K562 (cell line): ENCODE measurements around the gene POU2F1. TPM values are rescaled to one million over a fixed set of nuclear protein-coding genes. Genes with fewer than 3 reads are reported as not detected.

Experiments
- ATAC-seq: fragments of 200-7000 bp; cut with Tn5 transposase; 3 replicates; pipeline ENCODE4 v1.9.1; 2020; ENCODE audit warnings: moderate library complexity
- BruUV-seq: library from RNA; stranded (reverse); fragments of 400-500 nt; replicated peaks from 2 replicates; lab custom pipeline; 2021; lab: Mats Ljungman, UMichigan
- CTCF ChIA-PET: fragments of 300-600 bp; formaldehyde crosslinking; extraction: SDS; loops from one replicate; lab custom pipeline; 2021; ENCODE audit warnings: low intra/inter-chr PET ratio; lab: Yijun Ruan, JAX
- POLR2A ChIA-PET: fragments of 300-600, 350-650 bp; sonication (Branson Sonifier 250); formaldehyde crosslinking; extraction: SDS; loops from one replicate; lab custom pipeline; 2021; ENCODE audit warnings: antibody characterized with exemption, inconsistent platforms; lab: Yijun Ruan, JAX
- DNase-seq, 4 experiments: peaks; one replicate each; pipeline versions ENCODE4 v3.0.0 to v3.0.0-alpha.2; 2011 to 2018; ENCODE audit warnings: low spot score in 3 of 4, mixed read lengths in 3 of 4; ENCODE audit errors: extremely low read depth in 1 of 4
- FAIRE-seq: peaks from 2 replicates; lab custom pipeline; 2011; peaks lifted over from hg19 to GRCh38; lab: Jason Lieb, UNC
- H2AFZ ChIP-seq: 2 replicates; pipeline ENCODE4 v1.6.0; 2011; ENCODE audit warnings: low read depth, low read length, control low read depth, inconsistent platforms
- H3K27ac ChIP-seq: fragments of 200-600 bp; 3 replicates; pipeline ENCODE4 v1.8.0; 2011; ENCODE audit warnings: low read depth, mild to moderate bottlenecking, control low read depth, inconsistent platforms, low read length, moderate library complexity, mixed read lengths; ENCODE audit errors: extremely low read depth
- H3K27me3 ChIP-seq, 2 experiments: fragments of 300-600 bp in 1 of 2; 2 replicates in 1 of 2; 3 replicates in 1 of 2; pipeline versions ENCODE4 v1.6.0 to v1.8.0; 2011; ENCODE audit warnings: inconsistent platforms in 2 of 2, low read length in 2 of 2, mild to moderate bottlenecking in 1 of 2, mixed read lengths in 1 of 2, moderate library complexity in 1 of 2; ENCODE audit not compliant: control insufficient read depth in 2 of 2, insufficient read depth in 2 of 2
- H3K36me3 ChIP-seq: fragments of 300-600 bp; 3 replicates; pipeline ENCODE4 v1.8.0; 2011; ENCODE audit warnings: mild to moderate bottlenecking, low read length, inconsistent platforms; ENCODE audit not compliant: control insufficient read depth, insufficient read depth
- H3K4me1 ChIP-seq, 2 experiments: fragments of 200-600 bp in 1 of 2; replicated peaks in 1 of 2; 2 replicates in 1 of 2; 3 replicates in 1 of 2; pipeline versions ENCODE4 v1.5.1 to v1.8.0; 2011; ENCODE audit warnings: inconsistent platforms in 2 of 2, low read length in 2 of 2, mild to moderate bottlenecking in 1 of 2, mixed read lengths in 1 of 2, moderate library complexity in 1 of 2; ENCODE audit not compliant: control insufficient read depth in 2 of 2, insufficient read depth in 2 of 2
- H3K4me2 ChIP-seq: 2 replicates; pipeline ENCODE4 v1.6.1; 2011; ENCODE audit warnings: low read length, control low read depth, inconsistent platforms, mixed read lengths; ENCODE audit not compliant: insufficient read depth
- H3K4me3 ChIP-seq: fragments of 200-600 bp; sonication (generic), shearing (Covaris generic); 2 replicates; pipeline ENCODE4 v1.5.1; 2016; ENCODE audit warnings: control low read depth, inconsistent platforms
- H3K79me2 ChIP-seq: fragments of 200-600 bp; 3 replicates; pipeline ENCODE4 v1.8.0; 2011; ENCODE audit warnings: low read length, inconsistent platforms; ENCODE audit not compliant: control insufficient read depth, insufficient read depth
- H3K9ac ChIP-seq, 2 experiments: 2 replicates each; pipeline versions ENCODE4 v1.6.0 to v1.6.1; 2011; ENCODE audit warnings: low read depth in 2 of 2, low read length in 2 of 2, control low read depth in 1 of 2, inconsistent platforms in 1 of 2, mild to moderate bottlenecking in 1 of 2, mixed read lengths in 1 of 2; ENCODE audit not compliant: insufficient read depth in 1 of 2
- H3K9me1 ChIP-seq: one replicate; pipeline ENCODE4 v1.6.0; 2011; ENCODE audit warnings: inconsistent platforms, mild to moderate bottlenecking, low read length, moderate library complexity; ENCODE audit not compliant: control insufficient read depth, insufficient read depth
- H3K9me3 ChIP-seq: replicated peaks from 2 replicates; pipeline ENCODE4 v1.5.1; 2011; ENCODE audit warnings: low read depth, low read length, inconsistent platforms; ENCODE audit not compliant: control insufficient read depth, insufficient read depth
- H4K20me1 ChIP-seq: replicated peaks from 2 replicates; pipeline ENCODE4 v1.6.1; 2011; ENCODE audit warnings: low read length, inconsistent platforms, mixed read lengths; ENCODE audit not compliant: control insufficient read depth, insufficient read depth
- CLOCK ChIP-seq: fragments of 250-450 bp; sonication (Bioruptor Pico); IDR thresholded peaks from 2 replicates; pipeline ENCODE4 v1.4.0; 2020; ENCODE audit warnings: mild to moderate bottlenecking, moderate library complexity, borderline replicate concordance
- ELK3 ChIP-seq: fragments of 450-650 bp; formaldehyde crosslinking; IDR thresholded peaks from 2 replicates; pipeline ENCODE4 v1.4.0; 2020; ENCODE audit warnings: mild to moderate bottlenecking
- FOXK2 ChIP-seq, 2 experiments: fragments of 450-650 bp; IDR thresholded peaks in 1 of 2; conservative IDR thresholded peaks in 1 of 2; 2 replicates each; pipeline ENCODE4 v1.6.1; 2016; ENCODE audit warnings: low read depth in 2 of 2, mild to moderate bottlenecking in 1 of 2
- GTF2E2 ChIP-seq: fragments of 200-800 bp; sonication (Bioruptor generic); IDR thresholded peaks from 2 replicates; pipeline ENCODE4 v1.6.1; 2016; ENCODE audit warnings: missing genetic modification characterization, missing compliant biosample characterization
- LARP7 ChIP-seq: fragments of 450-650 bp; IDR thresholded peaks from 2 replicates; pipeline ENCODE4 v1.6.1; 2016
- MBD2 ChIP-seq: sonication (generic); IDR thresholded peaks from 2 replicates; pipeline ENCODE4 v1.6.1; 2016; ENCODE audit warnings: low read depth, borderline replicate concordance
- NR2C2 ChIP-seq, 2 experiments: fragments of 200-800 bp in 1 of 2; sonication (Bioruptor generic) in 1 of 2; sonication (generic) in 1 of 2; formaldehyde crosslinking in 1 of 2; IDR thresholded peaks; 2 replicates each; pipeline versions ENCODE4 v1.6.1 to v1.8.0; 2016 to 2022; ENCODE audit warnings: mild to moderate bottlenecking in 1 of 2, missing compliant biosample characterization in 1 of 2, missing genetic modification characterization in 1 of 2, missing genetic modification reagents in 1 of 2
- PHTF2 ChIP-seq: fragments of 250-450 bp; sonication (Bioruptor Pico); IDR thresholded peaks from 2 replicates; pipeline ENCODE4 v1.5.0; 2021; ENCODE audit warnings: mild to moderate bottlenecking
- SMARCE1 ChIP-seq: fragments of 450-650 bp; IDR thresholded peaks from 2 replicates; pipeline ENCODE4 v1.7.1; 2016; ENCODE audit warnings: mild to moderate bottlenecking
- TBP ChIP-seq: optimal IDR thresholded peaks from 2 replicates; pipeline ENCODE3; 2011; ENCODE audit warnings: low read depth, low read length, improper control_type of control experiment
- TCF3 ChIP-seq: sonication (generic); formaldehyde crosslinking; IDR thresholded peaks from 2 replicates; pipeline ENCODE4 v1.4.0; 2020; ENCODE audit warnings: mild to moderate bottlenecking, missing genetic modification reagents
- VEZF1 ChIP-seq: fragments of 200-800 bp; sonication (Bioruptor generic); IDR thresholded peaks from 2 replicates; pipeline ENCODE4 v1.6.1; 2017; ENCODE audit warnings: missing genetic modification characterization, missing compliant biosample characterization
- ZNF699 ChIP-seq: fragments of 250-450 bp; sonication (Bioruptor Pico); IDR thresholded peaks from 2 replicates; pipeline ENCODE4 v1.8.0; 2021; ENCODE audit warnings: mild to moderate bottlenecking, moderate library complexity; ENCODE audit not compliant: insufficient replicate concordance
- WGBS: fragments of 100-300 bp; shearing (Covaris generic); methylation state at CpG from one replicate; pipeline ENCODE4 v1.1.6; 2016; ENCODE audit warnings: low coverage, mixed read lengths; ENCODE audit not compliant: insufficient coverage; ENCODE audit errors: missing lambda C conversion rate; 5-methylcytosine and 5-hydroxymethylcytosine counted together
- in situ Hi-C: fragments of 300-500 bp; cut with MboI; formaldehyde crosslinking; loops from 4 replicates; pipeline ENCODE4 v1.15.0; 2018; ENCODE audit warnings: inconsistent platforms, mixed read lengths
- intact Hi-C: fragments of 100-400 bp; cut with micrococcal nuclease; formaldehyde crosslinking; loops from 2 replicates; pipeline ENCODE4 v1.14.2; 2022
- polyA plus RNA-seq, 8 experiments: library from polyadenylated mRNA; depleted of rRNA in 4 of 8; stranded (reverse) in 5 of 8; unstranded in 3 of 8; fragments of >200 nt; fragmentation: Nextera tagmentation in 2 of 8; fragmentation: Illumina TruSeq in 1 of 8; extraction: Ambion mirVana in 2 of 8; extraction: Trizol in 1 of 8; gene quantifications; 2 replicates each; pipeline versions ENCODE4 v1.2.1 to v1.2.3, GENCODE V29; 2011 to 2014; ENCODE audit warnings: inconsistent platforms in 1 of 8, missing spikeins in 1 of 8
- total RNA-seq, 7 experiments: library from RNA; depleted of rRNA in 6 of 7; stranded (reverse); fragments of >200 nt in 6 of 7; fragmentation: Illumina TruSeq in 2 of 7; extraction: Trizol in 2 of 7; gene quantifications; 2 replicates each; pipeline versions ENCODE4 v1.2.1 to v1.2.3, GENCODE V29; 2011 to 2021; ENCODE audit warnings: low replicate concordance in 1 of 7

The POU2F1 gene
- total and polyA plus RNA-seq, 9 of the 15 experiments (the other 6 are each of a cell fraction or from before 2014, with no cell fraction given) = 2.6 to 22.3 (median 8.8) TPM

GRCh38 chr1:167223144-167224103 lies 2.7 kb downstream of the POU2F1 start:
- intact Hi-C loops (loop anchor here (5.0 kb wide), 4 partner anchors 44 to 409 kb away; partner anchors contain the start of gene RCSD1), in situ Hi-C loops (no loop called here)
- peaks cover 84% of the 10 kb centered on the region for H3K79me2 ChIP-seq
- peaks cover 20 to 39% of the 10 kb centered on the region in 2 experiments; a peak in 4 of 5 replicates for H3K4me1 ChIP-seq
- peak; percentile 7; the same call in 1 of the 3 replicates for ATAC-seq
- no peak for FAIRE-seq
- WGBS = 15% methylated on average over 10 of the region's 10 CpGs
- peak overlapping the region; percentile 63; the same call in 1 of the 2 replicates for H3K4me3 ChIP-seq
- no peaks in the 10 kb centered on the region for H3K9me1 ChIP-seq
- H3K27ac ChIP-seq = peak overlapping the region; percentile 92
- CTCF ChIA-PET = no interaction called here
- DNase-seq = peak in 2 of 4 experiments; percentile 35 to 78
- no peaks in the 10 kb centered on the region; the same call in 1 of the 2 replicates for H3K9me3 ChIP-seq
- peak overlapping the region; percentile 92 for H3K4me2 ChIP-seq
- peak overlapping the region; percentile 27; the same call in 1 of the 2 replicates for H2AFZ ChIP-seq
- no TSS peak for BruUV-seq
- no peaks in the 10 kb centered on the region for H4K20me1 ChIP-seq
- no peaks in the 10 kb centered on the region for H3K27me3 ChIP-seq
- POLR2A ChIA-PET = interaction anchor here (1.2 to 2.7 kb wide), 6 partner anchors 10 to 325 kb away, joined by 3 to 18 read pairs (median 4); no protein-coding TSS in a partner anchor
- H3K36me3 ChIP-seq = no peaks in the 10 kb centered on the region
- H3K9ac ChIP-seq = peak overlapping the region in 1 of 2 experiments; percentile 81; a peak in 2 of 4 replicates
- TF ChIP-seq FOXK2 (conservative IDR thresholded peaks at IDR 0.05 in 1 of 2, IDR thresholded peaks at IDR 0.05 in 1 of 2; ENCODE audit: low read depth in 2 of 2) = peak in 1 of 2 experiments; percentile 23; a peak in 1 of 4 replicates
- TF ChIP-seq LARP7 = 0 out of 2 replicates have a peak, but pooled peaks have one; percentile 28
- no peak for TF ChIP-seq MBD2
- TF ChIP-seq ELK3 (CRISPR knock-in tag) = no peak
- TF ChIP-seq CLOCK (CRISPR knock-in tag) = no peak
- peak; percentile 28; the same call in 1 of the 2 replicates for TF ChIP-seq SMARCE1
- no peak for TF ChIP-seq NR2C2 (CRISPR knock-in tag; IDR thresholded peaks at IDR 0.05)
- TF ChIP-seq NR2C2 (tag; IDR thresholded peaks at IDR 0.05) = peak; percentile 15; the same call in 1 of the 2 replicates
- TF ChIP-seq PHTF2 = 0 out of 2 replicates have a peak, but pooled peaks have one; percentile 14
- no peak for TF ChIP-seq ZNF699 (CRISPR knock-in tag)
- TF ChIP-seq VEZF1 (CRISPR knock-in tag) = peak; percentile 63
- peak; percentile 24 for TF ChIP-seq TBP
- TF ChIP-seq TCF3 = peak; percentile 35; the same call in 1 of the 2 replicates
- TF ChIP-seq GTF2E2 (tag) = peak; percentile 64; the same call in 1 of the 2 replicates
